A549 (cell line): ENCODE results near the gene MIX23. TPM values are rescaled to one million over a fixed set of nuclear protein-coding genes. Genes with fewer than 3 reads are reported as not detected.
A peak's percentile ranks its signal among the peaks of the same experiment; 100 is the strongest.

ENCODE experiments used
- ATAC-seq, 2 experiments: fragments of 200-7000 bp in 1 of 2; fragments of >200 bp in 1 of 2; cut with Nextera tagmentation in 1 of 2; cut with Tn5 transposase in 1 of 2; 3 replicates each; pipeline versions ENCODE4 v1.8.0 to v1.9.1; 2018 to 2020; ENCODE audit warnings: mild to moderate bottlenecking in 1 of 2, moderate library complexity in 1 of 2
- CTCF ChIA-PET: fragments of 300-600 bp; sonication (Branson Sonifier 250); formaldehyde crosslinking; extraction: SDS; loops from one replicate; lab custom pipeline; 2021; ENCODE audit warnings: antibody characterized with exemption, inconsistent platforms; lab: Yijun Ruan, JAX
- POLR2A ChIA-PET: fragments of 350-600 bp; formaldehyde crosslinking; extraction: SDS; loops from one replicate; lab custom pipeline; 2021; ENCODE audit warnings: antibody characterized with exemption, inconsistent platforms; lab: Yijun Ruan, JAX
- DNase-seq, 2 experiments: peaks; one replicate each; pipeline versions ENCODE4 v3.0.0 to v3.0.0-alpha.2; 2011 to 2016; ENCODE audit warnings: low read depth in 1 of 2, low spot score in 1 of 2
- FAIRE-seq: peaks from 2 replicates; lab custom pipeline; 2011; peaks lifted over from hg19 to GRCh38; lab: Jason Lieb, UNC
- H3K27ac ChIP-seq, 2 experiments: fragments of >200 bp; sonication (Bioruptor Twin); formaldehyde crosslinking; 3 replicates each; pipeline ENCODE4 v1.5.1; 2016 to 2017
- H3K4me1 ChIP-seq: fragments of >200 bp; sonication (Bioruptor Twin); formaldehyde crosslinking; 3 replicates; pipeline ENCODE4 v1.6.1; 2016
- H3K4me2 ChIP-seq: fragments of >200 bp; sonication (Bioruptor Twin); formaldehyde crosslinking; 3 replicates; pipeline ENCODE4 v1.6.1; 2016
- H3K4me3 ChIP-seq: fragments of >200 bp; sonication (Bioruptor Twin); formaldehyde crosslinking; 3 replicates; pipeline ENCODE4 v1.5.1; 2016
- H3K9me3 ChIP-seq: fragments of >200 bp; sonication (Bioruptor Twin); formaldehyde crosslinking; 3 replicates; pipeline ENCODE4 v1.6.1; 2016
- BHLHE40 ChIP-seq: IDR thresholded peaks from 2 replicates; pipeline ENCODE4 v1.6.1; 2012; ENCODE audit warnings: low read depth, low read length, inconsistent platforms
- CBX2 ChIP-seq: fragments of 200-600 bp; sonication (generic); IDR thresholded peaks from 2 replicates; pipeline ENCODE4 v1.6.1; 2016; ENCODE audit warnings: low read depth, mild to moderate bottlenecking, borderline replicate concordance
- CEBPB ChIP-seq, 2 experiments: fragments of >200 bp in 1 of 2; sonication (Bioruptor Twin) in 1 of 2; formaldehyde crosslinking in 1 of 2; IDR thresholded peaks; 2 replicates each; pipeline ENCODE4 v1.6.1; 2012 to 2016
- CHD2 ChIP-seq: fragments of 150-350 bp; IDR thresholded peaks from 2 replicates; pipeline ENCODE4 v1.6.1; 2014; ENCODE audit warnings: low read length; ENCODE audit not compliant: partially characterized antibody
- EHF ChIP-seq: fragments of 250-450 bp; sonication (Bioruptor Pico); IDR thresholded peaks from 2 replicates; pipeline ENCODE4 v1.5.0; 2020; ENCODE audit warnings: mild to moderate bottlenecking
- FOSB ChIP-seq: fragments of 250-450 bp; sonication (Bioruptor Pico); IDR thresholded peaks from 2 replicates; pipeline ENCODE4 v1.5.0; 2020; ENCODE audit warnings: mild to moderate bottlenecking, moderate library complexity
- GATA3 ChIP-seq: IDR thresholded peaks from 2 replicates; pipeline ENCODE4 v1.6.1; 2012; ENCODE audit warnings: borderline replicate concordance
- HDAC2 ChIP-seq: fragments of 200-600 bp; sonication (generic); IDR thresholded peaks from 2 replicates; pipeline ENCODE4 v1.6.1; 2016
- HEYL ChIP-seq: fragments of 250-450 bp; sonication (Bioruptor Pico); IDR thresholded peaks from 2 replicates; pipeline ENCODE4 v1.8.0; 2021; ENCODE audit warnings: mild to moderate bottlenecking, moderate library complexity
- HOXB5 ChIP-seq: fragments of 250-450 bp; sonication (Bioruptor Pico); IDR thresholded peaks from 2 replicates; pipeline ENCODE4 v1.5.0; 2020; ENCODE audit warnings: mild to moderate bottlenecking, moderate library complexity
- JUNB ChIP-seq: fragments of >200 bp; sonication (Bioruptor Twin); formaldehyde crosslinking; IDR thresholded peaks from 2 replicates; pipeline ENCODE4 v1.6.1; 2016
- KDM1A ChIP-seq: fragments of 200-600 bp; sonication (generic); IDR thresholded peaks from 2 replicates; pipeline ENCODE4 v1.6.1; 2016; ENCODE audit warnings: low read depth, mild to moderate bottlenecking
- KDM5A ChIP-seq: fragments of 200-600 bp; sonication (generic); IDR thresholded peaks from 2 replicates; pipeline ENCODE4 v1.6.1; 2016; ENCODE audit warnings: antibody characterized with exemption, mild to moderate bottlenecking
- MAFK ChIP-seq: fragments of 450-650 bp; IDR thresholded peaks from 2 replicates; pipeline ENCODE4 v1.6.1; 2014; ENCODE audit not compliant: partially characterized antibody
- MYC ChIP-seq: IDR thresholded peaks from 2 replicates; pipeline ENCODE4 v1.6.1; 2012; ENCODE audit warnings: mild to moderate bottlenecking, inconsistent platforms, low read length, improper control_type of control experiment, borderline replicate concordance
- NPAS2 ChIP-seq: fragments of 250-450 bp; sonication (Bioruptor Pico); IDR thresholded peaks from 2 replicates; pipeline ENCODE4 v1.8.0; 2022; ENCODE audit warnings: mild to moderate bottlenecking, moderate library complexity, borderline replicate concordance
- POLR2AphosphoS2 ChIP-seq: conservative IDR thresholded peaks from 2 replicates; pipeline ENCODE4 v1.6.1; 2012; ENCODE audit warnings: low read length, improper control_type of control experiment, inconsistent platforms
- RAD21 ChIP-seq, 2 experiments: fragments of >200 bp in 1 of 2; sonication (Bioruptor Twin) in 1 of 2; formaldehyde crosslinking in 1 of 2; IDR thresholded peaks in 1 of 2; conservative IDR thresholded peaks in 1 of 2; 2 replicates in 1 of 2; 3 replicates in 1 of 2; pipeline ENCODE4 v1.6.1; 2012 to 2018; ENCODE audit warnings: inconsistent platforms in 1 of 2
- SMC3 ChIP-seq: fragments of >200 bp; sonication (Bioruptor Twin); formaldehyde crosslinking; IDR thresholded peaks from 3 replicates; pipeline ENCODE4 v1.6.1; 2018; ENCODE audit warnings: inconsistent platforms
- SREBF2 ChIP-seq: fragments of 450-650 bp; IDR thresholded peaks from 2 replicates; pipeline ENCODE4 v1.6.1; 2014; ENCODE audit warnings: mild to moderate bottlenecking, moderate library complexity
- TFCP2L1 ChIP-seq: fragments of 250-450 bp; sonication (Bioruptor Pico); IDR thresholded peaks from 2 replicates; pipeline ENCODE4 v1.5.0; 2021; ENCODE audit warnings: mild to moderate bottlenecking
- TP53 ChIP-seq: fragments of 250-450 bp; sonication (Bioruptor Pico); IDR thresholded peaks from 2 replicates; pipeline ENCODE4 v1.5.0; 2021; ENCODE audit warnings: mild to moderate bottlenecking, moderate library complexity
- ZC3H11A ChIP-seq: fragments of 450-650 bp; IDR thresholded peaks from 2 replicates; pipeline ENCODE4 v1.6.1; 2014; ENCODE audit warnings: antibody characterized with exemption, mild to moderate bottlenecking
- WGBS: methylation state at CpG from one replicate; pipeline ENCODE4 v1.1.6; 2017; ENCODE audit errors: missing lambda C conversion rate; 5-methylcytosine and 5-hydroxymethylcytosine counted together
- polyA plus RNA-seq, 4 experiments: library from polyadenylated mRNA; depleted of rRNA in 3 of 4; stranded (reverse); fragments of >200 nt; fragmentation: RNase III in 1 of 4; extraction: RNeasy Plus Mini Kit Qiagen cat#74134 plus additional on column Dnase treatment in 1 of 4; gene quantifications; 2 replicates in 3 of 4; 3 replicates in 1 of 4; pipeline ENCODE4 v1.2.3, GENCODE V29; 2011 to 2017
- TF ChIP-seq, protein P1 (sequence below): IDR thresholded peaks from 2 replicates; pipeline ENCODE4 v1.6.1; 2012; ENCODE audit warnings: low read depth, borderline replicate concordance
- TF ChIP-seq, protein P2 (sequence below): fragments of >200 bp; sonication (Bioruptor Twin); formaldehyde crosslinking; IDR thresholded peaks from 3 replicates; pipeline ENCODE4 v1.6.1; 2016
- TF ChIP-seq, protein P3 (sequence below): fragments of 200-600 bp; sonication (generic); IDR thresholded peaks from 2 replicates; pipeline ENCODE4 v1.6.1; 2016; ENCODE audit warnings: antibody characterized with exemption, mild to moderate bottlenecking, moderate library complexity

The MIX23 gene
- polyA plus RNA-seq, 2 of the 4 experiments (the other 2 are of a cell fraction), result 51.6 to 54.1 TPM

DNA sequence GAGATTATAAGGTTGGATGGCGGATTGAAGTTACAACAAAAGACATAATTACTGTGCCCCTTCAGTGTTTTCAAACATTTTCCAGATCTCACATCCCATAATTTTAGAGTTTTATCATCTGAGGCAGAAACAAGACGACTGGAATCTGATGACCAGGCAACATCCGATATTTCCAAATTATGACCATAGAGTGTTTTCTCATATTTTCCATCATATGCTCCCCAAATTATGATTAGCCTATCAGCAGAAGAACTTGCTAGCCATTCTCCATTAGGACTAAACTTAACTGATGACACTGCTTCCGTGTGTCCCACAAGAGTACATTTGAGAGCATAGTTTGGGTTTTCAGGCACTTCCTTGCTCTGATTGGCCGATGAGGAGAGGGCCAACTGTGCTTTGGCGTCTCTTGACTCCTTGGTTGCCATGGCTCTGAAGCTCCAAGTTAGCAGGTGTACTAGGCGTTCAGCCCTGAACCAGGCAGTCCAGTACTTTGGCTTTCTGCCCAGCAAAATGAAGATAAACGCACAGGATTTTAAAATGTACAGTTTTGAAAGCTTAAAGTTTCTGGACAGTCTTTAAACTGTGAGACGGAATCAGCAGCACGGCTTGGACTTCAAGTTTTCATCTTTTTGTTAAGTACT, 32.2 kb upstream of the MIX23 start:
- TF ChIP-seq MAFK (peak; percentile 39), SMC3 (no peak)
- no peak for FAIRE-seq
- POLR2A ChIA-PET, result interaction anchor here (1.0 to 2.7 kb wide), 9 partner anchors 10 to 652 kb away, joined by 3 to 26 read pairs (median 4); partner anchors contain the start of genes FAM162A, KPNA1, MIX23 and PDIA5
- Histone ChIP-seq H3K27ac (peak overlapping the region; percentile 87 to 90), H3K4me3 (peak overlapping the region; percentile 74), H3K4me1 (peaks cover 21% of the 10 kb centered on the region), H3K4me2 (peak overlapping the region; percentile 95), H3K9me3 (no peaks in the 10 kb centered on the region)
- CTCF ChIA-PET, result interaction anchor here (1.0 to 2.3 kb wide), 3 partner anchors 18 to 22 kb away, joined by 3 to 8 read pairs (median 4); no protein-coding TSS in a partner anchor
- peak; percentile 65 to 68; a peak in 5 of 6 replicates for ATAC-seq
- DNase-seq, result peak; percentile 43 to 63
- 27% methylated on average over 10 of the region's 10 CpGs for WGBS

DNA sequence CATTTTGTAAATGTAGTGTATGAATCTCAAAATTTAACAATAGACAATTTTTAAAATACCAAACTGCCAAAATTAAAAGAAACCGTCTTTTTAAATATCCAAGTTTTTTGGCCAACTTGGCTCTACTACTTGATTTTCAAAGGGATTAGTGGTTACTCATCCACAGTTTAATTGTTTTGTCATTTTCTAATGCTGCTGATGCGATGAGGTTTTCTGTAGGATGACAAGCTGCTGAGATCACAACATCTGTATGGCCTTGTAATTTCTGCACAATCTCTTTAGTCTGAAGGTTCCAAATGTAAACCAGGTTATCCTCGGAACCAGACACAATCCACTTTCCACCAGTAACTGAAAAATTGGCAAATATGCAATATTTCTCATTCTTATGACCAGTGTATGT, 31.4 kb upstream of the MIX23 start:
- ATAC-seq, result no peak
- peak overlapping the region; percentile 95 for H3K4me2 ChIP-seq
- DNase-seq, result no peak
- H3K4me3 ChIP-seq, result no peak overlapping the region
- no peaks in the 10 kb centered on the region for H3K9me3 ChIP-seq
- TF ChIP-seq NPAS2 (CRISPR knock-in tag) (no peak), EHF (CRISPR knock-in tag) (no peak), HEYL (CRISPR knock-in tag) (no peak), HDAC2 (no peak), TP53 (no peak), KDM1A (no peak), BHLHE40 (no peak), HOXB5 (CRISPR knock-in tag) (no peak)
- TF ChIP-seq, protein P1, sequence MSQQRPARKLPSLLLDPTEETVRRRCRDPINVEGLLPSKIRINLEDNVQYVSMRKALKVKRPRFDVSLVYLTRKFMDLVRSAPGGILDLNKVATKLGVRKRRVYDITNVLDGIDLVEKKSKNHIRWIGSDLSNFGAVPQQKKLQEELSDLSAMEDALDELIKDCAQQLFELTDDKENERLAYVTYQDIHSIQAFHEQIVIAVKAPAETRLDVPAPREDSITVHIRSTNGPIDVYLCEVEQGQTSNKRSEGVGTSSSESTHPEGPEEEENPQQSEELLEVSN, result no peak
- POLR2A ChIA-PET, result no interaction called here
- H3K4me1 ChIP-seq, result peaks cover 21% of the 10 kb centered on the region
- H3K27ac ChIP-seq, result no peak overlapping the region
- no peak for FAIRE-seq
- 95% methylated on average over 3 of the region's 3 CpGs for WGBS
- CTCF ChIA-PET, result interaction anchor here (0.8 to 1.0 kb wide), 2 partner anchors 21 to 30 kb away, joined by 3 read pairs; partner anchors contain the start of gene FAM162A

DNA sequence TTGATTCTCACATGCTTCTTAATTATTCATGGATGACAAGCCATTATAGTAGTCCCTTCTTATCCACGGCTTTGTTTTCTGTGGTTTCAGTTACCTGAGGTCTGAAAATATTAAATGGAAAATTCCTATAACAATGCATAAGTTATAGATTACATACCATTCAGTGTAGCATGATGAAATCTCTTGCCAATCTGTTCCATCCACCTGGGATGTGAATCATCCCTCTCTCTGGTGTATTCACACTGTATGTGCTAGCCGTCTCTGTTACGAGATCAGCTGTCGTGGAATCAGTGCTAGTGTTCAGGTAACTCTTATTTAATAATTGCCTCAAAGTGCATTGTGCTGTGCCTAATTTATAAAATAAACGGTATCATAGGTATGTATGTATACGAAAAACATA, 27.6 kb upstream of the MIX23 start:
- Histone ChIP-seq H3K9me3 (no peaks in the 10 kb centered on the region), H3K4me2 (no peak overlapping the region), H3K27ac (no peak overlapping the region), H3K4me1 (peaks cover 13% of the 10 kb centered on the region), H3K4me3 (no peak overlapping the region)
- CTCF ChIA-PET, result interaction anchor here (0.6 to 3.6 kb wide), 4 partner anchors 17 to 27 kb away, joined by 3 to 22 read pairs (median 12); partner anchors contain the start of genes FAM162A and MIX23
- TF ChIP-seq TFCP2L1 (CRISPR knock-in tag) (no peak), GATA3 (no peak), MYC (no peak), JUNB (no peak), SREBF2 (no peak), KDM5A (no peak), FOSB (CRISPR knock-in tag) (no peak), RAD21 (conservative IDR thresholded peaks at IDR 0.05 in 1 of 2, IDR thresholded peaks at IDR 0.05 in 1 of 2) (no peak), CEBPB (IDR thresholded peaks at IDR 0.05) (no peak), ZC3H11A (no peak), CBX2 (no peak), POLR2AphosphoS2 (no peak), CHD2 (no peak)
- TF ChIP-seq, protein P2, sequence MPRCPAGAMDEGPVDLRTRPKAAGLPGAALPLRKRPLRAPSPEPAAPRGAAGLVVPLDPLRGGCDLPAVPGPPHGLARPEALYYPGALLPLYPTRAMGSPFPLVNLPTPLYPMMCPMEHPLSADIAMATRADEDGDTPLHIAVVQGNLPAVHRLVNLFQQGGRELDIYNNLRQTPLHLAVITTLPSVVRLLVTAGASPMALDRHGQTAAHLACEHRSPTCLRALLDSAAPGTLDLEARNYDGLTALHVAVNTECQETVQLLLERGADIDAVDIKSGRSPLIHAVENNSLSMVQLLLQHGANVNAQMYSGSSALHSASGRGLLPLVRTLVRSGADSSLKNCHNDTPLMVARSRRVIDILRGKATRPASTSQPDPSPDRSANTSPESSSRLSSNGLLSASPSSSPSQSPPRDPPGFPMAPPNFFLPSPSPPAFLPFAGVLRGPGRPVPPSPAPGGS, result no peak
- TF ChIP-seq, protein P3, sequence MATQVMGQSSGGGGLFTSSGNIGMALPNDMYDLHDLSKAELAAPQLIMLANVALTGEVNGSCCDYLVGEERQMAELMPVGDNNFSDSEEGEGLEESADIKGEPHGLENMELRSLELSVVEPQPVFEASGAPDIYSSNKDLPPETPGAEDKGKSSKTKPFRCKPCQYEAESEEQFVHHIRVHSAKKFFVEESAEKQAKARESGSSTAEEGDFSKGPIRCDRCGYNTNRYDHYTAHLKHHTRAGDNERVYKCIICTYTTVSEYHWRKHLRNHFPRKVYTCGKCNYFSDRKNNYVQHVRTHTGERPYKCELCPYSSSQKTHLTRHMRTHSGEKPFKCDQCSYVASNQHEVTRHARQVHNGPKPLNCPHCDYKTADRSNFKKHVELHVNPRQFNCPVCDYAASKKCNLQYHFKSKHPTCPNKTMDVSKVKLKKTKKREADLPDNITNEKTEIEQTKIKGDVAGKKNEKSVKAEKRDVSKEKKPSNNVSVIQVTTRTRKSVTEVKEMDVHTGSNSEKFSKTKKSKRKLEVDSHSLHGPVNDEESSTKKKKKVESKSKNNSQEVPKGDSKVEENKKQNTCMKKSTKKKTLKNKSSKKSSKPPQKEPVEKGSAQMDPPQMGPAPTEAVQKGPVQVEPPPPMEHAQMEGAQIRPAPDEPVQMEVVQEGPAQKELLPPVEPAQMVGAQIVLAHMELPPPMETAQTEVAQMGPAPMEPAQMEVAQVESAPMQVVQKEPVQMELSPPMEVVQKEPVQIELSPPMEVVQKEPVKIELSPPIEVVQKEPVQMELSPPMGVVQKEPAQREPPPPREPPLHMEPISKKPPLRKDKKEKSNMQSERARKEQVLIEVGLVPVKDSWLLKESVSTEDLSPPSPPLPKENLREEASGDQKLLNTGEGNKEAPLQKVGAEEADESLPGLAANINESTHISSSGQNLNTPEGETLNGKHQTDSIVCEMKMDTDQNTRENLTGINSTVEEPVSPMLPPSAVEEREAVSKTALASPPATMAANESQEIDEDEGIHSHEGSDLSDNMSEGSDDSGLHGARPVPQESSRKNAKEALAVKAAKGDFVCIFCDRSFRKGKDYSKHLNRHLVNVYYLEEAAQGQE, result no peak
- no peak for FAIRE-seq
- POLR2A ChIA-PET, result interaction anchor here (2.2 kb wide), 1 partner anchor 26 kb away, joined by 5 read pairs; the partner anchor contains the start of gene FAM162A
- 84% methylated on average over 6 of the region's 6 CpGs for WGBS
- no peak for DNase-seq
- no peak for ATAC-seq
